GM18951 (cell line): ENCODE results near the gene RNF187.

Experiments
- POLR2A ChIP-seq: IDR thresholded peaks from 4 replicates; pipeline ENCODE4 v1.6.1; 2011; ENCODE audit warnings: mild to moderate bottlenecking; ENCODE audit not compliant: insufficient read length, insufficient read depth; ENCODE audit errors: extremely low read depth
- in situ Hi-C: fragments of 300-500 bp; cut with MboI; formaldehyde crosslinking; loops from one replicate; pipeline ENCODE4 v1.12.0; 2022; ENCODE audit warnings: low sequenced_read_pairs, mixed read lengths, inconsistent platforms; ENCODE audit not compliant: unreplicated experiment

Gene RNF187

DNA sequence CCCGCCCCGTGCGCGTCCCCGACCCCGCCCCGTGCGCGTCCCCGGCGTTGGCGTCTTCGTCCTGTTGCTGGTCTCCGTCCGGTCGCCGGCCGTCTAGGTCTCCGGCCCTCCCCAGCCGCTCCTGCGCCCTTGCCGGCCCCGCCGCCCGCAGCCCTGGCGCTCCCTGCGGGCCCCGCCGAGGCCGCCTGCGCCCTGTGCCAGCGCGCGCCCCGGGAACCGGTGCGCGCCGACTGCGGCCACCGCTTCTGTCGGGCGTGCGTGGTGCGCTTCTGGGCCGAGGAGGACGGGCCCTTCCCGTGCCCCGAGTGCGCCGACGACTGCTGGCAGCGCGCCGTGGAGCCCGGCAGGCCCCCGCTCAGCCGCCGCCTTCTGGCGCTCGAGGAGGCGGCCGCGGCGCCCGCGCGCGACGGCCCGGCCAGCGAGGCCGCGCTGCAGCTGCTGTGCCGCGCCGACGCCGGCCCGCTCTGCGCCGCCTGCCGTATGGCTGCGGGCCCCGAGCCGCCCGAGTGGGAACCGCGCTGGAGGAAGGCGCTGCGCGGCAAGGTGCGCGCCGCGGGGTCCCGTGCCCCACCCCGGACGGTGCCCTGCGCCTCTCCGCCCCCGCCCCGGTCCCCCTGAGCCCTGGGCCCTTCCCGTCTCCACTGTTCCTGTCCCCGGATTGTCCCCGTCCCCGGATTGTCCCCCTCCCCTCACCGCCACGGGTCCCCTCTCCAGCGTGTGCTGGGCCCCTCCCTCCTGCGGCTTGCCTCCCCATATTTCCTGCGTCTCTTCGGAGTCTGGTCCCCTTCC, at the start of gene RNF187:
TSS of gene RNF187 (plus strand) at position 47 of the 789 bp plus-strand sequence.
- peak; percentile 71 for TF ChIP-seq POLR2A
- in situ Hi-C loops: no loop called here

- no peak for TF ChIP-seq POLR2A
- in situ Hi-C loops: no loop called here
Measured at GRCh38 chr1:228437424-228437962, 49.7 kb upstream of the RNF187 start.

- in situ Hi-C loops: no loop called here
- TF ChIP-seq POLR2A: no peak
Measured at GRCh38 chr1:228438266-228438665, 48.9 kb upstream of the RNF187 start.

DNA sequence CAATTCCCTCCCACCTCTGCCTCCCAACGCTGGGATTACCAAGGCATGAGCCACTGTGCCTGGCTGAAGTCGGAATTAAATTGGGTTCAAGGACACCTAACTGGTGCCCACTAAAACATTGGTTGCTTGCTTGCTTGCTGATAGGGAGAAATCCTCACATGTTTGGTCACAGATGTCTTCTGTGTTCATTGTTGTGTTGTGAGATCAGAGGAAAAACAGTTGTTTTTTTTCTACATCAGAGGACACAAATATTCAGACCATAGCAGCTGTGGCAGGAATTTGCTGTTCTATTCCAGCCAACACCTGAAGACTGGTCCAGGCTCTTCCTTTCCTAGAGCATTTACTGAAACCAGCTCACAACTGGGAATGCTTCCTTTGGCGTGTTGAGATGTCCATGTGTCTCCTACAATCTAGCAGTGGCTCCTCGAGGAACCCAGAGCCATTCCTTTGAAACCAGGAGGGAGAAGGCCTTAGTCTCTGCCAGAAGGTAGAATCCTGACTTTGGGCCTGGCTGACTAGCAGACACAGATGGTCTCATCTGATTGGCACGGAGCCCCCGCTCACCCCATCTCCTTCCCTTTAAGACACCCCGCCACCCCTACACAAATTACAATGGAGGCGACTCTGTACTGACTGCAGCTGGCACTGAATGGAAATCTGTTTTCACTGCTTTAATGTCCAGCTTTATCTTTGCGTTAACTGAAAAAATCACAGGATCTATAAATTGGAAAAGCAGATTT, 46.3 kb upstream of the RNF187 start:
- in situ Hi-C loops: no loop called here
- no peak for TF ChIP-seq POLR2A

- no peak for TF ChIP-seq POLR2A
- in situ Hi-C loops: no loop called here
Measured at GRCh38 chr1:228443395-228443794, 43.8 kb upstream of the RNF187 start.

DNA sequence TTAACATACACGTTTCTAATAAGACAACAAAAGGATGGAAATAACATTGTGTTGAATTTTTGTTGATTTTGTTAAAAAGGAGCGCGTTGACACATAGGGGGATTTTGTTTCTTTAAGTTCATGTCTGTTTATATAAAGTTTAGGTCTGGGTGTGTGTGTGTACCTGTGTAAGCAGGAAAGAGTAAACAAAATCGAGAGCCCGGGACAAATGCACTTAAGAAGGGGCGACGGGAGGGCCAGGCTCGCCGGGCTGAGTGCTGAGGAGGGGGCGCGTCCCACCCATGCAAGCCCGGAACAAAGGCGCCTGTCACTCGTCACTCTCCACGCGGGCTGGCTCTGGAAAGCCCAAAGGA, 41.7 kb upstream of the RNF187 start:
- no peak for TF ChIP-seq POLR2A
- in situ Hi-C loops: no loop called here

DNA sequence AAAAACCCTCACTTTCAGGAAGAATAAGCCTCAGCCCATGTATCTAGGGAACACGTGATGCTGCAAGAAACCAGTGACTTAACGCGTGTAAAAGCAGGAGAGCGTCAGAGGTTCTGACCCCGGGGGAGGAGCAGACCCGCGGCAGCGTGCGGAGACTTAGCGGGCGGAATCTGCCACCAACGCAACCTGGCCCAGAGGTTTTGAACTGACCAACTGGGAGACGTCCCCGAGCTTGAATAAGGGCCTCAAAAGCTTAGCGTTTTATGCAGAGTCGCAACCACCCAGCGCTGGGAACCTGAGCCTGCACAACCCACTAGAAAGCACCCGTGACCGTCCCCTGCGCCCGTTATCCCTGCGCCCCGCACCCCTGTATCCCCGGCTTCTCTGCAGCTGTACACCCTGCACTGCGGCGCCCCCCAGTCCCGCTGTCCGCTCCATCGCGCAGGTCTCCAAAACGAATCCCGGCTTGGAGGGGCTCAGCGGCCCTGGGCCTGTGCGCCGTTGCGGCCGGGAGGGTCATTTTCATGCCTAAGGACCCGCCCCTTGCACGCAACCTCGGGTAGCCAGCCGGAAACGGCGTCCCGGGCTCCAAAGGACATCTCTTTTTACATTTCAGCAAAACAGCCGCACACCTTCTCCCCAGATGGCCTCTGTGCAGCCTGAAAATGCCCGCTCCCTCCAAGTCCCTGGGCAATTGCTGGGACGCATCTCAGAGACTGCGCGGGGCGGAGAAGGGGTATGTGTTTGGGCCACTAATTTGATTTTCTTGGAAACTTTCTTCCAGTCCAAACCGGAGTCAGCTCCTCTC, 41.1 kb upstream of the RNF187 start:
- in situ Hi-C loops: no loop called here
- TF ChIP-seq POLR2A: no peak

DNA sequence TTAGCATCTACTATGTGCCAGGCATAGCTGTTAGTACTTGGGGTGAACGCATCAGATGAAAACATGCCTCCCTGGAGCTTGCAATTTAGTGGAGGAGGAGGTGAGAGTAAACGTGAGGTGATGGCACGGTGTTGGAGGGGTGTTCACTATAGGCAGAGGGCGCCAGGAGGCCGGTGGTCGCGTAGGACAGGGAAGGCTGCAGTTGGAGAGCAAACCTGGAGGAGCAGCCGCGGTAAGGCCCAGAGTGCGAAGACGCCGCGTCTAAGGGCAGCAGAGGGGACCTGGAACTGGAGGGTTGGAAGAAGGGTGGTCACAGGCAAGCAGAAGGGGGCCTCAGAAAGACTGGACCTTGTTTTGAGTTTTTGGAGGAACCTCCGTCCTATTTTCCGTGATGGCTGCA, 40.3 kb upstream of the RNF187 start:
- TF ChIP-seq POLR2A: no peak
- in situ Hi-C loops: no loop called here

GRCh38 chr1:228448372-228448771, 38.8 kb upstream of the RNF187 start:
- in situ Hi-C loops: no loop called here
- no peak for TF ChIP-seq POLR2A

GRCh38 chr1:228450200-228450599, 37.0 kb upstream of the RNF187 start:
- in situ Hi-C loops: no loop called here

GRCh38 chr1:228452194-228453021, 34.8 kb upstream of the RNF187 start:
- TF ChIP-seq POLR2A: no peak
- in situ Hi-C loops: no loop called here

More at GRCh38 chr1:228450200-228450599, 37.0 kb upstream of the RNF187 start:
- no peak for TF ChIP-seq POLR2A

DNA sequence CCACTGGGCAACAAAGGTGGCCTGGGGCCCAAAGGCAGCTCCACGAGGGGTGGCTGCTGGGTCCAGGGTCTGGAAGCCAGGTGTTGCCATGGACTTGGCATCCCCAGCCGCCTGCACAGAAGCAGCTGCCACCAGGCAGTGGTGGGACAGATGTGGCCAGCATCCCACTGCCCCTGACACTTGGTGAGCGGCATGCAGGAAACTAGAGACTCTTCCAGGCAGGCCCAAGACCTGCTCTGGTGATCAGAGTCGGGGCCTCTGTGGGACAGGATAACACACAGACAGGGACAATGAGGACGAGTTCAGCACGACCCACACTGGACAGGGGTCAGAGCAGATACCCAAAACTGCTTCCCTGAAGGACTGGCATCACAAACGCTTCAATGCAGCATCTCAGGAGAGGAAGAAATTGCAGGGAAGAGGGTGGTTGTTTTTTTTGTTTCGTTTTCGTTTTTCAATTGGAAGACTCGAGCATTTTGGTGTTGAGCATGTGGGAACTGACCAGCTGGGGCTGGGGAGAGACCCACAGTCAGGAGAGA, 34.1 kb upstream of the RNF187 start:
- in situ Hi-C loops: no loop called here
- no peak for TF ChIP-seq POLR2A

DNA sequence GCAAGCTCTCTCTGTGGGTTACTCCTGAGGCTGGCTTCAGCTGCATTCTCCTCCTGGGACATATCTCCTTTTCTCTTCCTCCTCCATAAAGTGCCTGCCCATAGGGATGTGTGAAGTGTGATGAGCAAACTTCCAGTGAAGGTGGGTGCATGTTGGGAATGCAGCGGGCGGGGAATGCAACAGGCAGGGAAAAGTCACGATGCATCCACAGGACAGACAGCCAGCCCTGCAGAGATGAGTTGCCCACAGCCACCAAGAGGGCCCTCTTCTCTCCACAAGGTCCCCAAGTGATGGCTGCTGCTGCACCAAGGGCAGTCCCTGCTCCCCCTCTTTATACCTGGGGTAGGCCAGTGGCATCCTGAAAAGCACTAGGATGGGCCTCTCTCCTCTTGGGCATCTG, 33.6 kb upstream of the RNF187 start:
- in situ Hi-C loops: no loop called here
- no peak for TF ChIP-seq POLR2A
